HCT116 (cell line): ENCODE measurements around the gene PHF21B. TPM values are rescaled to one million over a fixed set of nuclear protein-coding genes. Genes with fewer than 3 reads are reported as not detected.

Source experiments
- ATAC-seq: fragments of 200-7000 bp; cut with Tn5 transposase; 2 replicates; pipeline ENCODE4 v1.9.1; 2020; ENCODE audit warnings: mild to moderate bottlenecking, moderate library complexity
- BruUV-seq: library from RNA; stranded (reverse); fragments of 400-500 nt; replicated peaks from 2 replicates; lab custom pipeline; 2021; lab: Mats Ljungman, UMichigan
- CTCF ChIA-PET: fragments of 300-600 bp; sonication (Branson Sonifier 250); formaldehyde crosslinking; loops from one replicate; lab custom pipeline; 2021; ENCODE audit warnings: antibody characterized with exemption; lab: Charles Lee
- POLR2A ChIA-PET: fragments of 300-600, 350-600 bp; sonication (Branson Sonifier 250); formaldehyde crosslinking; loops from one replicate; lab custom pipeline; 2021; ENCODE audit warnings: antibody characterized with exemption; lab: Charles Lee
- RAD21 ChIA-PET, 2 experiments: fragments of 300-600 bp; sonication (Branson Sonifier 250); formaldehyde crosslinking; loops; one replicate each; lab custom pipeline; 2023; ENCODE audit warnings: low total read pairs in 2 of 2; ENCODE audit not compliant: uncharacterized antibody in 2 of 2, unreplicated experiment in 2 of 2, low non-redundant PET in 1 of 2; lab: Charles Lee
- DNase-seq: peaks from one replicate; pipeline ENCODE4 v3.0.0-alpha.2; 2010; ENCODE audit warnings: low read depth, low spot score
- H2AFZ ChIP-seq: fragments of 200-600 bp; shearing (Covaris generic), sonication (generic); 2 replicates; pipeline ENCODE4 v1.6.1; 2017; ENCODE audit warnings: low read depth, mixed run types, mixed read lengths, antibody characterized with exemption, low read length; ENCODE audit not compliant: poor library complexity, severe bottlenecking
- H3K27ac ChIP-seq: 2 replicates; pipeline ENCODE4 v1.5.1; 2012; ENCODE audit warnings: low read depth, low read length
- H3K27me3 ChIP-seq: fragments of 200-600 bp; sonication (generic); 2 replicates; pipeline ENCODE4 v1.6.1; 2016; ENCODE audit warnings: mixed run types, low read length, mixed read lengths; ENCODE audit not compliant: insufficient read depth
- H3K36me3 ChIP-seq, 2 experiments: fragments of 200-500 bp in 1 of 2; fragments of 200-600 bp in 1 of 2; sonication (Bioruptor generic) in 1 of 2; sonication (generic) in 1 of 2; 2 replicates each; pipeline versions ENCODE4 v1.5.1 to v1.6.1; 2014 to 2016; ENCODE audit warnings: low read length in 2 of 2, inconsistent platforms in 1 of 2, mixed read lengths in 1 of 2, mixed run types in 1 of 2; ENCODE audit not compliant: insufficient read depth in 2 of 2, control insufficient read depth in 1 of 2
- H3K4me1 ChIP-seq, 2 experiments: fragments of 200-600 bp in 1 of 2; sonication (generic) in 1 of 2; 2 replicates each; pipeline versions ENCODE4 v1.5.1 to v1.6.1; 2012 to 2017; ENCODE audit warnings: low read length in 2 of 2, inconsistent platforms in 1 of 2, mild to moderate bottlenecking in 1 of 2, mixed read lengths in 1 of 2, mixed run types in 1 of 2, moderate library complexity in 1 of 2; ENCODE audit not compliant: insufficient read depth in 2 of 2, control insufficient read depth in 1 of 2
- H3K4me2 ChIP-seq: fragments of 200-600 bp; sonication (generic); 2 replicates; pipeline ENCODE4 v1.6.1; 2017; ENCODE audit warnings: mixed run types, low read length, mixed read lengths
- H3K4me3 ChIP-seq, 2 experiments: fragments of 200-600 bp in 1 of 2; sonication (generic) in 1 of 2; replicated peaks in 1 of 2; 2 replicates each; pipeline ENCODE4 v1.5.1; 2011 to 2016; ENCODE audit warnings: low read length in 2 of 2, control low read depth in 1 of 2, low read depth in 1 of 2, mild to moderate bottlenecking in 1 of 2, mixed read lengths in 1 of 2, mixed run types in 1 of 2
- H3K79me2 ChIP-seq: fragments of 200-600 bp; sonication (generic); 2 replicates; pipeline ENCODE4 v1.6.1; 2017; ENCODE audit warnings: mild to moderate bottlenecking, mixed run types, low read length, moderate library complexity, mixed read lengths; ENCODE audit not compliant: insufficient read depth
- H3K9ac ChIP-seq: fragments of 200-600 bp; sonication (generic); 2 replicates; pipeline ENCODE4 v1.6.1; 2016; ENCODE audit warnings: low read length, mixed read lengths
- H3K9me2 ChIP-seq: fragments of 200-600 bp; sonication (generic), shearing (Covaris generic); 2 replicates; pipeline ENCODE4 v1.6.1; 2017; ENCODE audit warnings: mixed run types, mild to moderate bottlenecking, moderate library complexity; ENCODE audit not compliant: insufficient read depth
- H3K9me3 ChIP-seq, 2 experiments: fragments of 200-500 bp in 1 of 2; fragments of 200-600 bp in 1 of 2; sonication (Bioruptor generic) in 1 of 2; sonication (generic) in 1 of 2; 2 replicates each; pipeline ENCODE4 v1.6.1; 2014 to 2017; ENCODE audit warnings: low read length in 2 of 2, mixed read lengths in 2 of 2, inconsistent platforms in 1 of 2, low read depth in 1 of 2, mild to moderate bottlenecking in 1 of 2, mixed run types in 1 of 2, moderate library complexity in 1 of 2; ENCODE audit not compliant: control insufficient read depth in 1 of 2, insufficient read depth in 1 of 2
- H4K20me1 ChIP-seq: fragments of 200-600 bp; sonication (generic), shearing (Covaris generic); 2 replicates; pipeline ENCODE4 v1.6.1; 2017; ENCODE audit warnings: mixed run types, mild to moderate bottlenecking, moderate library complexity; ENCODE audit not compliant: insufficient read depth
- CBX3 ChIP-seq: IDR thresholded peaks from 2 replicates; pipeline ENCODE4 v1.6.1; 2012; ENCODE audit warnings: low read depth
- EGR1 ChIP-seq: IDR thresholded peaks from 2 replicates; pipeline ENCODE4 v1.6.1; 2012; ENCODE audit warnings: low read depth
- ELF1 ChIP-seq: IDR thresholded peaks from 2 replicates; pipeline ENCODE4 v1.6.1; 2012; ENCODE audit warnings: low read depth, borderline replicate concordance
- EZH2 ChIP-seq: fragments of 200-600 bp; sonication (generic); IDR thresholded peaks from 2 replicates; pipeline ENCODE4 v1.6.1; 2017; ENCODE audit warnings: antibody characterized with exemption, mixed run types
- EZH2phosphoT487 ChIP-seq: fragments of 200-600 bp; IDR thresholded peaks from 2 replicates; pipeline ENCODE4 v1.6.1; 2018; ENCODE audit warnings: antibody characterized with exemption, borderline replicate concordance
- RAD21 ChIP-seq: IDR thresholded peaks from 2 replicates; pipeline ENCODE4 v1.6.1; 2012; ENCODE audit warnings: low read depth, mild to moderate bottlenecking
- SIN3A ChIP-seq: IDR thresholded peaks from 2 replicates; pipeline ENCODE4 v1.6.1; 2012; ENCODE audit warnings: low read depth
- SP1 ChIP-seq: IDR thresholded peaks from 2 replicates; pipeline ENCODE4 v1.6.1; 2012; ENCODE audit warnings: low read depth
- SRF ChIP-seq: IDR thresholded peaks from 2 replicates; pipeline ENCODE4 v1.6.1; 2012; ENCODE audit warnings: low read depth
- YY1 ChIP-seq: IDR thresholded peaks from 2 replicates; pipeline ENCODE4 v1.6.1; 2011; ENCODE audit warnings: low read length, low read depth, moderate library complexity, mild to moderate bottlenecking; ENCODE audit not compliant: insufficient replicate concordance; ENCODE audit errors: extremely low read depth
- ZFX ChIP-seq: fragments of 450-650 bp; IDR thresholded peaks from 2 replicates; pipeline ENCODE4 v1.6.1; 2017
- ZNF274 ChIP-seq: fragments of 200-500 bp; sonication (Bioruptor generic); IDR thresholded peaks from 2 replicates; pipeline ENCODE4 v1.6.1; 2014; ENCODE audit warnings: mild to moderate bottlenecking, low read depth, low read length, inconsistent platforms
- intact Hi-C: fragments of 100-400 bp; cut with micrococcal nuclease; formaldehyde crosslinking; loops from 2 replicates; pipeline ENCODE4 v1.10.0; 2022
- total RNA-seq: library from RNA; stranded (reverse); gene quantifications from one replicate; pipeline ENCODE4 v1.2.1, GENCODE V29; 2021; ENCODE audit not compliant: unreplicated experiment
- TF ChIP-seq, protein P1 (sequence below): IDR thresholded peaks from 2 replicates; pipeline ENCODE4 v1.6.1; 2012; ENCODE audit warnings: low read depth
- TF ChIP-seq, protein P2 (sequence below): IDR thresholded peaks from 2 replicates; pipeline ENCODE4 v1.6.1; 2011; ENCODE audit warnings: mild to moderate bottlenecking, low read length, moderate library complexity; ENCODE audit not compliant: insufficient replicate concordance; ENCODE audit errors: extremely low read depth
- TF ChIP-seq, protein P3 (sequence below): IDR thresholded peaks from 2 replicates; pipeline ENCODE4 v1.6.1; 2012
- TF ChIP-seq, protein P4 (sequence below), 3 experiments: fragments of 200-600 bp in 1 of 3; sonication (generic) in 1 of 3; IDR thresholded peaks in 2 of 3; conservative IDR thresholded peaks in 1 of 3; 2 replicates each; pipeline ENCODE4 v1.5.1; 2012 to 2017; ENCODE audit warnings: low read depth in 2 of 3, low read length in 2 of 3, antibody characterized with exemption in 1 of 3, borderline replicate concordance in 1 of 3, control low read depth in 1 of 3, mild to moderate bottlenecking in 1 of 3, mixed read lengths in 1 of 3, mixed run types in 1 of 3, moderate library complexity in 1 of 3; ENCODE audit not compliant: insufficient read depth in 1 of 3
- TF ChIP-seq, protein P5 (sequence below): IDR thresholded peaks from 2 replicates; pipeline ENCODE4 v1.6.1; 2012

The PHF21B gene
- total RNA-seq, 1 experiment from 2014 or later = not detected

DNA sequence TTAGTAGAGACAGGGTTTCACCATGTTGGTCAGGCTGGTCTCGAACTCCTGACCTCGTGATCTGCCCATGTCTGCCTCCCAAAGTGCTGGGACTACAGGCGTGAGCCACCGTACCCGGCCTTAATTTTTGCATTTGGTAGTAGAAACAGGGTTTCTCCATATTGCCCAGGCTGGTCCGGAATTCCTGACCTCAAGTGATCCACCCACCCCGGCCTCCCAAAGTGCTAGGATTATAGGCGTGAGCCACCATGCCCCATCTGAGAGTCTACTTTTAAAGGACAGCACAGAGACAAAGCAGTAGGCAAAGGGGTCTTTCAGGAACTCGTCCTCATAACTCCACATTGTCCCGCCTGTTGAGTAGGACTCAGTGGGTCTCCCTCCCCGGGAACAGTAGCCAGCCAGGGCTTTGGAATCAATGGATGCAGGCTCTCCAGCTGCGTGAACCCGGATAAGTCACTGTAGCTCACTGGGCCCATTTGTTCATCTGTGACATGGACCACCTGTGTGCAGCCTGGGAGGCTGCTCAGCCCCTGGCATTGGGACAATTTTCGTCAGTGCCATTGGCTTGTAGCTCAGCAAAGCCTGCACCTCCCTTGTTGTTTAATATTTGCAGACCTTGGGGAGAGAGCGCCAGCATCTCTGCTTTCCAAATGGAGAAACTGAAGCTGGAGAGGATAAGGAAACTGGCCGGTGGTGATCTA is 171.3 kb downstream of the PHF21B start:
- DNase-seq (no peak), ATAC-seq (no peak)
- H3K9me3 ChIP-seq = peaks cover 8 to 15% of the 10 kb centered on the region in 2 experiments; a peak in 3 of 4 replicates
- H2AFZ ChIP-seq = no peak overlapping the region
- H3K79me2 ChIP-seq = no peaks in the 10 kb centered on the region
- CTCF ChIA-PET = no interaction called here
- no peak overlapping the region for H3K4me3 ChIP-seq
- H4K20me1 ChIP-seq = no peaks in the 10 kb centered on the region
- no peaks in the 10 kb centered on the region for H3K27me3 ChIP-seq
- no peak overlapping the region for H3K4me2 ChIP-seq
- H3K9me2 ChIP-seq = no peaks in the 10 kb centered on the region
- H3K9ac ChIP-seq = no peak overlapping the region
- RAD21 ChIA-PET = no interaction called here
- no peak for TF ChIP-seq YY1
- TF ChIP-seq, protein P1, sequence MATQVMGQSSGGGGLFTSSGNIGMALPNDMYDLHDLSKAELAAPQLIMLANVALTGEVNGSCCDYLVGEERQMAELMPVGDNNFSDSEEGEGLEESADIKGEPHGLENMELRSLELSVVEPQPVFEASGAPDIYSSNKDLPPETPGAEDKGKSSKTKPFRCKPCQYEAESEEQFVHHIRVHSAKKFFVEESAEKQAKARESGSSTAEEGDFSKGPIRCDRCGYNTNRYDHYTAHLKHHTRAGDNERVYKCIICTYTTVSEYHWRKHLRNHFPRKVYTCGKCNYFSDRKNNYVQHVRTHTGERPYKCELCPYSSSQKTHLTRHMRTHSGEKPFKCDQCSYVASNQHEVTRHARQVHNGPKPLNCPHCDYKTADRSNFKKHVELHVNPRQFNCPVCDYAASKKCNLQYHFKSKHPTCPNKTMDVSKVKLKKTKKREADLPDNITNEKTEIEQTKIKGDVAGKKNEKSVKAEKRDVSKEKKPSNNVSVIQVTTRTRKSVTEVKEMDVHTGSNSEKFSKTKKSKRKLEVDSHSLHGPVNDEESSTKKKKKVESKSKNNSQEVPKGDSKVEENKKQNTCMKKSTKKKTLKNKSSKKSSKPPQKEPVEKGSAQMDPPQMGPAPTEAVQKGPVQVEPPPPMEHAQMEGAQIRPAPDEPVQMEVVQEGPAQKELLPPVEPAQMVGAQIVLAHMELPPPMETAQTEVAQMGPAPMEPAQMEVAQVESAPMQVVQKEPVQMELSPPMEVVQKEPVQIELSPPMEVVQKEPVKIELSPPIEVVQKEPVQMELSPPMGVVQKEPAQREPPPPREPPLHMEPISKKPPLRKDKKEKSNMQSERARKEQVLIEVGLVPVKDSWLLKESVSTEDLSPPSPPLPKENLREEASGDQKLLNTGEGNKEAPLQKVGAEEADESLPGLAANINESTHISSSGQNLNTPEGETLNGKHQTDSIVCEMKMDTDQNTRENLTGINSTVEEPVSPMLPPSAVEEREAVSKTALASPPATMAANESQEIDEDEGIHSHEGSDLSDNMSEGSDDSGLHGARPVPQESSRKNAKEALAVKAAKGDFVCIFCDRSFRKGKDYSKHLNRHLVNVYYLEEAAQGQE = no peak
- TF ChIP-seq, protein P2, sequence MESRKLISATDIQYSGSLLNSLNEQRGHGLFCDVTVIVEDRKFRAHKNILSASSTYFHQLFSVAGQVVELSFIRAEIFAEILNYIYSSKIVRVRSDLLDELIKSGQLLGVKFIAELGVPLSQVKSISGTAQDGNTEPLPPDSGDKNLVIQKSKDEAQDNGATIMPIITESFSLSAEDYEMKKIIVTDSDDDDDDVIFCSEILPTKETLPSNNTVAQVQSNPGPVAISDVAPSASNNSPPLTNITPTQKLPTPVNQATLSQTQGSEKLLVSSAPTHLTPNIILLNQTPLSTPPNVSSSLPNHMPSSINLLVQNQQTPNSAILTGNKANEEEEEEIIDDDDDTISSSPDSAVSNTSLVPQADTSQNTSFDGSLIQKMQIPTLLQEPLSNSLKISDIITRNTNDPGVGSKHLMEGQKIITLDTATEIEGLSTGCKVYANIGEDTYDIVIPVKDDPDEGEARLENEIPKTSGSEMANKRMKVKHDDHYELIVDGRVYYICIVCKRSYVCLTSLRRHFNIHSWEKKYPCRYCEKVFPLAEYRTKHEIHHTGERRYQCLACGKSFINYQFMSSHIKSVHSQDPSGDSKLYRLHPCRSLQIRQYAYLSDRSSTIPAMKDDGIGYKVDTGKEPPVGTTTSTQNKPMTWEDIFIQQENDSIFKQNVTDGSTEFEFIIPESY = no peak
- no peak for TF ChIP-seq CBX3
- no peak for TF ChIP-seq SIN3A
- TF ChIP-seq, protein P3, sequence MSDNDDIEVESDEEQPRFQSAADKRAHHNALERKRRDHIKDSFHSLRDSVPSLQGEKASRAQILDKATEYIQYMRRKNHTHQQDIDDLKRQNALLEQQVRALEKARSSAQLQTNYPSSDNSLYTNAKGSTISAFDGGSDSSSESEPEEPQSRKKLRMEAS = no peak
- no peak for TF ChIP-seq ZNF274
- no peak for TF ChIP-seq EGR1
- TF ChIP-seq ELF1 = no peak
- no peak for TF ChIP-seq RAD21
- TF ChIP-seq EZH2phosphoT487 = no peak
- no peak for TF ChIP-seq SP1
- no peak for TF ChIP-seq EZH2
- TF ChIP-seq ZFX = no peak
- TF ChIP-seq, protein P4, sequence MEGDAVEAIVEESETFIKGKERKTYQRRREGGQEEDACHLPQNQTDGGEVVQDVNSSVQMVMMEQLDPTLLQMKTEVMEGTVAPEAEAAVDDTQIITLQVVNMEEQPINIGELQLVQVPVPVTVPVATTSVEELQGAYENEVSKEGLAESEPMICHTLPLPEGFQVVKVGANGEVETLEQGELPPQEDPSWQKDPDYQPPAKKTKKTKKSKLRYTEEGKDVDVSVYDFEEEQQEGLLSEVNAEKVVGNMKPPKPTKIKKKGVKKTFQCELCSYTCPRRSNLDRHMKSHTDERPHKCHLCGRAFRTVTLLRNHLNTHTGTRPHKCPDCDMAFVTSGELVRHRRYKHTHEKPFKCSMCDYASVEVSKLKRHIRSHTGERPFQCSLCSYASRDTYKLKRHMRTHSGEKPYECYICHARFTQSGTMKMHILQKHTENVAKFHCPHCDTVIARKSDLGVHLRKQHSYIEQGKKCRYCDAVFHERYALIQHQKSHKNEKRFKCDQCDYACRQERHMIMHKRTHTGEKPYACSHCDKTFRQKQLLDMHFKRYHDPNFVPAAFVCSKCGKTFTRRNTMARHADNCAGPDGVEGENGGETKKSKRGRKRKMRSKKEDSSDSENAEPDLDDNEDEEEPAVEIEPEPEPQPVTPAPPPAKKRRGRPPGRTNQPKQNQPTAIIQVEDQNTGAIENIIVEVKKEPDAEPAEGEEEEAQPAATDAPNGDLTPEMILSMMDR (IDR thresholded peaks at IDR 0.05 in 2 of 3, conservative IDR thresholded peaks at IDR 0.05 in 1 of 3; ENCODE audit: borderline replicate concordance in 1 of 3, insufficient read depth in 1 of 3, low read depth in 2 of 3, low read length in 2 of 3) = no peak
- TF ChIP-seq, protein P5, sequence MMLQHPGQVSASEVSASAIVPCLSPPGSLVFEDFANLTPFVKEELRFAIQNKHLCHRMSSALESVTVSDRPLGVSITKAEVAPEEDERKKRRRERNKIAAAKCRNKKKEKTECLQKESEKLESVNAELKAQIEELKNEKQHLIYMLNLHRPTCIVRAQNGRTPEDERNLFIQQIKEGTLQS = no peak
- no peak for TF ChIP-seq SRF
- intact Hi-C loops = no loop called here
- POLR2A ChIA-PET = no interaction called here
- H3K36me3 ChIP-seq = peaks cover 0 to 35% of the 10 kb centered on the region in 2 experiments; a peak in 3 of 4 replicates
- no peak overlapping the region for H3K27ac ChIP-seq
- BruUV-seq = no TSS peak
- no peaks in the 10 kb centered on the region for H3K4me1 ChIP-seq
